Neural progenitor cell (in vitro differentiated cells): ENCODE data around the gene B3GNT2. TPM values are rescaled to one million over a fixed set of nuclear protein-coding genes. Genes with fewer than 3 reads are reported as not detected.
A peak's percentile ranks its signal among the peaks of the same experiment; 100 is the strongest.

Experiments used
- DNase-seq: peaks from one replicate; pipeline ENCODE4 v3.0.0-alpha.2; 2016; ENCODE audit warnings: low spot score
- H2AFZ ChIP-seq: fragments of 200-600 bp; sonication (generic); replicated peaks from 2 replicates; pipeline ENCODE4 v1.6.1; 2016; ENCODE audit warnings: antibody characterized with exemption
- H3F3A ChIP-seq: fragments of 200-600 bp; sonication (generic); 2 replicates; pipeline ENCODE4 v1.6.1; 2016; ENCODE audit warnings: antibody characterized with exemption, low read depth
- H3K27ac ChIP-seq: fragments of 200-600 bp; sonication (generic); 2 replicates; pipeline ENCODE4 v1.5.1; 2016; ENCODE audit warnings: mild to moderate bottlenecking
- H3K27me3 ChIP-seq: fragments of 200-600 bp; sonication (generic); 2 replicates; pipeline ENCODE4 v1.6.1; 2016; ENCODE audit warnings: mild to moderate bottlenecking, moderate library complexity
- H3K36me3 ChIP-seq: fragments of 200-600 bp; sonication (generic); 2 replicates; pipeline ENCODE4 v1.5.1; 2016
- H3K4me1 ChIP-seq: fragments of 200-600 bp; sonication (generic); 2 replicates; pipeline ENCODE4 v1.6.1; 2016; ENCODE audit warnings: mixed run types
- H3K4me2 ChIP-seq: fragments of 200-600 bp; sonication (generic); 2 replicates; pipeline ENCODE4 v1.6.1; 2016
- H3K4me3 ChIP-seq: fragments of 200-600 bp; sonication (generic); 2 replicates; pipeline ENCODE4 v1.5.1; 2016
- H3K79me2 ChIP-seq: fragments of 200-600 bp; sonication (generic); 2 replicates; pipeline ENCODE4 v1.6.1; 2016; ENCODE audit warnings: low read depth
- H3K9ac ChIP-seq: fragments of 200-600 bp; sonication (generic); 2 replicates; pipeline ENCODE4 v1.6.1; 2016
- H3K9me3 ChIP-seq: fragments of 200-600 bp; sonication (generic); 2 replicates; pipeline ENCODE4 v1.5.1; 2016; ENCODE audit warnings: low read depth
- H4K20me1 ChIP-seq: fragments of 200-600 bp; sonication (generic); 2 replicates; pipeline ENCODE4 v1.6.1; 2016; ENCODE audit warnings: low read depth
- H3K27ac Mint-ChIP-seq: 3 replicates; pipeline ENCODE4 v1.8.0; 2021; ENCODE audit warnings: mixed read lengths
- H3K27me3 Mint-ChIP-seq: 2 replicates; pipeline ENCODE4 v1.8.0; 2022; ENCODE audit warnings: low read depth, mild to moderate bottlenecking, inconsistent platforms, moderate library complexity, mixed read lengths; ENCODE audit not compliant: insufficient read depth
- H3K36me3 Mint-ChIP-seq: 3 replicates; pipeline ENCODE4 v1.8.0; 2021; ENCODE audit warnings: mixed read lengths
- H3K4me1 Mint-ChIP-seq: 3 replicates; pipeline ENCODE4 v1.8.0; 2021; ENCODE audit warnings: mixed read lengths
- H3K4me3 Mint-ChIP-seq: 3 replicates; pipeline ENCODE4 v1.8.0; 2021; ENCODE audit warnings: mild to moderate bottlenecking, moderate library complexity, mixed read lengths
- H3K9me3 Mint-ChIP-seq: 3 replicates; pipeline ENCODE4 v1.8.0; 2020; ENCODE audit warnings: mixed read lengths
- EZH2 ChIP-seq: fragments of 200-600 bp; sonication (generic); IDR thresholded peaks from 2 replicates; pipeline ENCODE4 v1.6.1; 2017; ENCODE audit warnings: antibody characterized with exemption, mild to moderate bottlenecking, moderate library complexity
- EZH2phosphoT487 ChIP-seq: fragments of 200-600 bp; sonication (generic); IDR thresholded peaks from 2 replicates; pipeline ENCODE4 v1.6.1; 2017; ENCODE audit warnings: antibody characterized with exemption
- total RNA-seq: library from RNA; depleted of rRNA; stranded (reverse); fragments of >200 nt; gene quantifications from 2 replicates; pipeline ENCODE4 v1.2.3, GENCODE V29; 2015; ENCODE audit warnings: low replicate concordance
- TF ChIP-seq, protein P1 (sequence below): fragments of 200-600 bp; sonication (generic); IDR thresholded peaks from 2 replicates; pipeline ENCODE4 v1.5.1; 2017; ENCODE audit warnings: antibody characterized with exemption, mild to moderate bottlenecking

B3GNT2 gene
- total RNA-seq, 1 donor from 2014 or later = 73.2 TPM

DNA sequence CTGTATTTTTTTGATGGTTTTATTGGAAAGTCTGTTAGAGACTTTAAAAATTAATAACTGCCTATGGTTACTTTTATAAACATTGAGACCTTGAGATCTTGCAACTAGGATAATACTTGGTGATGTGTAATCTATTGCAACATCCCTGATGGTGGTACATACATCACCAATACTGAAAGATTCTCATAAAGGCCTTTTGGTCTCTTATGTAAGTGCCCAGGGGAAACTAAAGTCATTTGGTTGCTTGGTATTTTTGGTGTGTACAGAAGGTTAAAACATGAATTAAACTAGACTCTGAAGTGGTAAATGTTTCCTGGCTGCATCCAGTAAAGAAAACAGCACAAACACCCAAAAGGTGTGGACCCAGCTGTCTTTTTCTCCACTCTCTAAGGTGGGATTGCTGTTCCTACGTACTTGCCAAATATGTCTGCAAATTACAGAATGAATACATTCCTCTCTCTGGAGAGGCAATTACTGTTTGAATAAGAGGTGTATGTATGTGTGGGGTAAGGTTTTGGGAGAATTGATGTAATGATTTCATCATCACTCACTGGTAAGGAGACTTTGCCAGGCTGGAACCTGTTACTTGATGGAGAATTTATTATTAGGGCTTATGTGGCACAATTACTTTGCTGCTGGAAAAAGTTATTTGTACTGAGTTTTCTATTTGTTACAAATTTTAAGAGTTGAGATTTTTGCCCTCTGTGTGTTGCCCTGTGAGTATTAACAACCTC lies 3.6 kb downstream of the B3GNT2 start:
- Histone ChIP-seq H4K20me1 (peaks cover 82% of the 10 kb centered on the region), H3K4me1 (peaks cover 57% of the 10 kb centered on the region), H3K4me2 (peak overlapping the region; percentile 80), H3K27ac (no peak overlapping the region), H3K4me3 (peak overlapping the region; percentile 98), H3K9me3 (no peaks in the 10 kb centered on the region), H3K36me3 (no peaks in the 10 kb centered on the region), H3K27me3 (no peaks in the 10 kb centered on the region), H3K79me2 (peaks cover 85% of the 10 kb centered on the region), H3F3A (peaks cover 42% of the 10 kb centered on the region), H2AFZ (no peak overlapping the region), H3K9ac (no peak overlapping the region)
- DNase-seq = no peak
- Mint-ChIP-seq H3K27ac (no peak overlapping the region), H3K9me3 (no peaks in the 10 kb centered on the region), H3K36me3 (no peaks in the 10 kb centered on the region), H3K27me3 (peaks cover 3% of the 10 kb centered on the region), H3K4me1 (peaks cover 27% of the 10 kb centered on the region), H3K4me3 (no peak overlapping the region)
- TF ChIP-seq, protein P1, sequence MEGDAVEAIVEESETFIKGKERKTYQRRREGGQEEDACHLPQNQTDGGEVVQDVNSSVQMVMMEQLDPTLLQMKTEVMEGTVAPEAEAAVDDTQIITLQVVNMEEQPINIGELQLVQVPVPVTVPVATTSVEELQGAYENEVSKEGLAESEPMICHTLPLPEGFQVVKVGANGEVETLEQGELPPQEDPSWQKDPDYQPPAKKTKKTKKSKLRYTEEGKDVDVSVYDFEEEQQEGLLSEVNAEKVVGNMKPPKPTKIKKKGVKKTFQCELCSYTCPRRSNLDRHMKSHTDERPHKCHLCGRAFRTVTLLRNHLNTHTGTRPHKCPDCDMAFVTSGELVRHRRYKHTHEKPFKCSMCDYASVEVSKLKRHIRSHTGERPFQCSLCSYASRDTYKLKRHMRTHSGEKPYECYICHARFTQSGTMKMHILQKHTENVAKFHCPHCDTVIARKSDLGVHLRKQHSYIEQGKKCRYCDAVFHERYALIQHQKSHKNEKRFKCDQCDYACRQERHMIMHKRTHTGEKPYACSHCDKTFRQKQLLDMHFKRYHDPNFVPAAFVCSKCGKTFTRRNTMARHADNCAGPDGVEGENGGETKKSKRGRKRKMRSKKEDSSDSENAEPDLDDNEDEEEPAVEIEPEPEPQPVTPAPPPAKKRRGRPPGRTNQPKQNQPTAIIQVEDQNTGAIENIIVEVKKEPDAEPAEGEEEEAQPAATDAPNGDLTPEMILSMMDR = no peak
- no peak for TF ChIP-seq EZH2phosphoT487
- no peak for TF ChIP-seq EZH2

DNA sequence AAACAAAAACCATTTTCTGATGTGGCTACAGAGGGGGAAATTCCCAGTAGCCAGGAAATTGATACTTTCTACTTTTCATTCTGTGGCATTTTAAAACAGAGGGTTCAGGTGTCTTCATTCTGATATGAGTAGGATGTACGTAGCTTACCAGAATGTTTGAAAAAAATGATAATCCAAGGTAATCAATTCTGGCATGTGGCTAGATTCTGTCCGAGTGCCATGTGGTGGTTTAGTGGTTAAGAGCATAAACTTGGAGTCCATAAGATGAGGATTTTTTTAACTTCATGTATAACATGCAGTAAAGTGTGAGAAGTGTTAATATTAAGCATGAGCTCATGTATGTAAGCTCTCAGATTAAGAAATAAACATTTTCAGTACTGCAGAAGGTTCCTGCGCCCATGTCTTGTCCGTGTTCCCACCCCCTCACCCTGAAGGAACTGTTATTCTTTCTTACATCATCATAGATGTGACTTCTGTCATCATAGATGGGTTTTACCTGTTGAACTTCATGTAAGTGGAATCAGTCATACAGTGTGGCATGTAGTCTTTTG lies 4.5 kb downstream of the B3GNT2 start:
- no peak overlapping the region for H3K27ac Mint-ChIP-seq
- Histone ChIP-seq H3K9ac (no peak overlapping the region), H3K4me2 (peak overlapping the region; percentile 80), H3K27ac (no peak overlapping the region), H4K20me1 (peaks cover 90% of the 10 kb centered on the region), H3K9me3 (no peaks in the 10 kb centered on the region), H3K4me3 (no peak overlapping the region), H2AFZ (no peak overlapping the region), H3K27me3 (no peaks in the 10 kb centered on the region), H3F3A (peaks cover 44% of the 10 kb centered on the region), H3K79me2 (peaks cover 93% of the 10 kb centered on the region), H3K4me1 (peaks cover 65% of the 10 kb centered on the region), H3K36me3 (no peaks in the 10 kb centered on the region)
- H3K4me3 Mint-ChIP-seq = no peak overlapping the region
- H3K36me3 Mint-ChIP-seq = no peaks in the 10 kb centered on the region
- H3K4me1 Mint-ChIP-seq = peaks cover 27% of the 10 kb centered on the region
- TF ChIP-seq, protein P1 = no peak
- no peak for TF ChIP-seq EZH2
- no peak for TF ChIP-seq EZH2phosphoT487
- DNase-seq = no peak
- peaks cover 3% of the 10 kb centered on the region for H3K27me3 Mint-ChIP-seq
- H3K9me3 Mint-ChIP-seq = no peaks in the 10 kb centered on the region

DNA sequence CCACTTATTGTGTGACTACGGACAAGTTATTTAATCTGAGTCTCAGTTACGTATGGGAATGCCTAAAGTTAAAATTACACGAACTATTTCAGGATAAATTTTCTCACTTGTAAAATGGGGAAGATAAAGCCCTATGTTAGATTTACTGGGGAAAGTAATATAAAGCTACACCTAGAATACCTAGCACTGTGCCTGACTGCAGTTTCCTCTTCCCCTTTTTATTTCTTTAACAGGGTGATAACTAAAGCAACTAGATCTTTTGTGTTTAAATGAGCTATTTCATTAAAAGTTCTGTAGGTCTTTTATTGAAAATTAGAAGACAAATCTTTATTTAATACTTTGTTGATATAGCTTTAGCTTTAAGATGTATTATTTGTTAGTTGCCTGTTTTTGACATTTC lies 5.0 kb downstream of the B3GNT2 start:
- no peak overlapping the region for H3K9ac ChIP-seq
- H3K4me2 ChIP-seq = peak overlapping the region; percentile 80
- H4K20me1 ChIP-seq = peaks cover 95% of the 10 kb centered on the region
- Mint-ChIP-seq H3K27ac (no peak overlapping the region), H3K4me1 (peaks cover 27% of the 10 kb centered on the region), H3K27me3 (peaks cover 3% of the 10 kb centered on the region), H3K9me3 (no peaks in the 10 kb centered on the region), H3K4me3 (no peak overlapping the region), H3K36me3 (no peaks in the 10 kb centered on the region)
- H3K36me3 ChIP-seq = no peaks in the 10 kb centered on the region
- DNase-seq = no peak
- no peak for TF ChIP-seq EZH2phosphoT487
- TF ChIP-seq EZH2 = no peak
- TF ChIP-seq, protein P1 = no peak
- H2AFZ ChIP-seq = no peak overlapping the region
- no peaks in the 10 kb centered on the region for H3K27me3 ChIP-seq
- H3K4me3 ChIP-seq = no peak overlapping the region
- no peak overlapping the region for H3K27ac ChIP-seq
- H3F3A ChIP-seq = peaks cover 45% of the 10 kb centered on the region
- H3K9me3 ChIP-seq = no peaks in the 10 kb centered on the region
- peaks cover 66% of the 10 kb centered on the region for H3K4me1 ChIP-seq
- H3K79me2 ChIP-seq = peaks cover 98% of the 10 kb centered on the region
